Measurements from ENCODE around the gene CST2. TPM values are rescaled to one million over a fixed set of nuclear protein-coding genes. Genes with fewer than 3 reads are reported as not detected.
A peak's percentile ranks its signal among the peaks of the same experiment; 100 is the strongest.
"Not testable (repeated sequence)": the region's sequence is repeated elsewhere in the genome, so short reads cannot be mapped to it uniquely, and the experiment has no call there.

The CST2 gene
- total RNA-seq, 6 experiments from 2014 or later: 0.50 to 0.80 TPM; not detected in 4

- H3K4me3 ChIP-seq; H3K27me3 ChIP-seq; H3K4me1 ChIP-seq; H3K27ac ChIP-seq; H3K36me3 ChIP-seq; H3K9me3 ChIP-seq; intact Hi-C loops (cut with DNase I): not testable (repeated sequence)
- peak; percentile 81 to 92 (median 90) for ATAC-seq
- TF ChIP-seq CTCF (IDR thresholded peaks at IDR 0.05): peak; percentile 36 to 70 (median 60)
- peak in 2 of 3 donors; percentile 36 to 51 for DNase-seq
- WGBS (ENCODE audit: insufficient coverage, low coverage, low lambda C conversion rate, missing lambda C conversion rate): 24% methylated on average over 4 of the region's 4 CpGs
Observed at GRCh38 chr20:23799216-23799847, 27.2 kb downstream of the CST2 start.

GRCh38 chr20:23795526-23795925 lies 31.0 kb downstream of the CST2 start:
- no peaks in the 10 kb centered on the region for H3K9me3 ChIP-seq
- H3K27me3 ChIP-seq: no peaks in the 10 kb centered on the region
- no peaks in the 10 kb centered on the region for H3K4me1 ChIP-seq
- no peak overlapping the region for H3K4me3 ChIP-seq
- intact Hi-C loops (cut with DNase I): no loop called here
- whole genome bisulfite sequencing (ENCODE audit: insufficient coverage, low coverage, low lambda C conversion rate, missing lambda C conversion rate): 74% methylated on average over 3 of the region's 3 CpGs
- no peak for DNase-seq
- no peak for ATAC-seq
- H3K27ac ChIP-seq: no peak overlapping the region
- H3K36me3 ChIP-seq: no peaks in the 10 kb centered on the region
- TF ChIP-seq CTCF (IDR thresholded peaks at IDR 0.05) (no peak), POLR2A (IDR thresholded peaks at IDR 0.05) (no peak)

GRCh38 chr20:23794841-23795240 lies 31.7 kb downstream of the CST2 start:
- no peak overlapping the region for H3K4me3 ChIP-seq
- no peaks in the 10 kb centered on the region for H3K4me1 ChIP-seq
- H3K9me3 ChIP-seq: no peaks in the 10 kb centered on the region
- no peak for ATAC-seq
- H3K27ac ChIP-seq: no peak overlapping the region
- TF ChIP-seq CTCF (IDR thresholded peaks at IDR 0.05): no peak
- TF ChIP-seq POLR2A (IDR thresholded peaks at IDR 0.05): no peak
- H3K27me3 ChIP-seq: no peaks in the 10 kb centered on the region
- DNase-seq: no peak
- WGBS (ENCODE audit: insufficient coverage, low coverage, low lambda C conversion rate, missing lambda C conversion rate): 39% methylated on average over 7 of the region's 7 CpGs
- no peaks in the 10 kb centered on the region for H3K36me3 ChIP-seq
- intact Hi-C loops (cut with DNase I): no loop called here

- DNase-seq (no peak), ATAC-seq (no peak)
- Histone ChIP-seq H3K4me1 (no peaks in the 10 kb centered on the region), H3K36me3 (no peaks in the 10 kb centered on the region), H3K9me3 (no peaks in the 10 kb centered on the region), H3K4me3 (no peak overlapping the region), H3K27ac (no peak overlapping the region), H3K27me3 (no peaks in the 10 kb centered on the region)
- no peak for TF ChIP-seq CTCF (IDR thresholded peaks at IDR 0.05)
- no peak for TF ChIP-seq POLR2A (IDR thresholded peaks at IDR 0.05)
- intact Hi-C loops (cut with DNase I): no loop called here
- 62% methylated on average over 5 of the region's 7 CpGs for whole genome bisulfite sequencing (ENCODE audit: insufficient coverage, low coverage, low lambda C conversion rate, missing lambda C conversion rate)
Observed at GRCh38 chr20:23794065-23794464, 32.5 kb downstream of the CST2 start.

GRCh38 chr20:23783447-23783846 lies 43.1 kb downstream of the CST2 start:
- no peak overlapping the region for H3K27ac ChIP-seq
- DNase-seq (no peak), ATAC-seq (no peak)
- TF ChIP-seq POLR2A (IDR thresholded peaks at IDR 0.05) (no peak), CTCF (IDR thresholded peaks at IDR 0.05) (no peak)
- WGBS (ENCODE audit: insufficient coverage, low coverage, low lambda C conversion rate, missing lambda C conversion rate): 72% methylated on average over 1 of the region's 1 CpG
- intact Hi-C loops (cut with DNase I): no loop called here
- H3K27me3 ChIP-seq: no peaks in the 10 kb centered on the region
- no peaks in the 10 kb centered on the region for H3K4me1 ChIP-seq
- H3K9me3 ChIP-seq: no peaks in the 10 kb centered on the region
- H3K36me3 ChIP-seq: no peaks in the 10 kb centered on the region
- no peak overlapping the region for H3K4me3 ChIP-seq

Measured in right lobe of liver (tissue), 6 donors.